Psoas muscle (tissue), 8 donors: ENCODE measurements around the gene GALP. TPM values are rescaled to one million over a fixed set of nuclear protein-coding genes. Genes with fewer than 3 reads are reported as not detected.

Experiments
- ATAC-seq, 4 donors: fragments of 200-7000 bp; cut with Tn5 transposase; one replicate each; pipeline ENCODE4 v1.9.1; 2020; ENCODE audit warnings: moderate library complexity in 3 of 4, mild to moderate bottlenecking in 2 of 4
- DNase-seq, 2 donors: peaks; one replicate each; pipeline ENCODE4 v3.0.0-alpha.2; 2020
- H3K27ac ChIP-seq: fragments of 200-600 bp; one replicate; pipeline ENCODE4 v1.8.0; 2022
- H3K27me3 ChIP-seq, 3 donors: fragments of 200-600 bp in 1 of 3; one replicate each; pipeline versions ENCODE4 v1.6.1 to v1.8.0; 2013 to 2022; ENCODE audit warnings: low read length in 2 of 3, mild to moderate bottlenecking in 2 of 3, moderate library complexity in 1 of 3; ENCODE audit not compliant: insufficient read depth in 3 of 3
- H3K36me3 ChIP-seq, 2 donors: fragments of 200-600 bp in 1 of 2; one replicate each; pipeline versions ENCODE4 v1.6.1 to v1.8.0; 2013 to 2022; ENCODE audit warnings: low read depth in 1 of 2, mild to moderate bottlenecking in 1 of 2, moderate library complexity in 1 of 2; ENCODE audit not compliant: insufficient read depth in 1 of 2
- H3K4me1 ChIP-seq: fragments of 200-600 bp; one replicate; pipeline ENCODE4 v1.8.0; 2022
- H3K4me3 ChIP-seq: fragments of 200-600 bp; one replicate; pipeline ENCODE4 v1.8.0; 2022; ENCODE audit warnings: mild to moderate bottlenecking
- H3K9me3 ChIP-seq: fragments of 200-600 bp; one replicate; pipeline ENCODE4 v1.8.0; 2022
- WGBS, 3 donors: extraction: QIAGEN DNeasy Blood & Tissue Kit; methylation state at CpG; one replicate each; pipeline versions ENCODE4 v1.1.6 to v1.1.7; 2013; 5-methylcytosine and 5-hydroxymethylcytosine counted together
- intact Hi-C, 2 donors: fragments of 100-400 bp; cut with DNase I; formaldehyde crosslinking; loops; one replicate each; pipeline versions ENCODE4 v1.11.0 to v1.14.2; 2022
- polyA plus RNA-seq, 3 donors: library from polyadenylated mRNA; stranded (reverse); fragments of 200-250 nt; gene quantifications; one replicate each; pipeline ENCODE4 v1.2.3, GENCODE V29; 2013
- total RNA-seq, 4 donors: library from RNA; stranded (reverse); fragmentation: NEBNext Ultra II Directional in 2 of 4; extraction: Animal tissue kit (Norgen Biotek cat#: 25700) in 2 of 4; gene quantifications; one replicate each; pipeline versions ENCODE4 v1.2.1 to v1.2.4, GENCODE V29; 2021 to 2023
- TF ChIP-seq, protein P1 (sequence below): fragments of 200-600 bp; IDR thresholded peaks from one replicate; pipeline ENCODE4 v1.8.0; 2022; ENCODE audit warnings: antibody characterized with exemption
- donor health status: healthy with polysubstance abuse.
- donor health status: DM: no; HTN: no; CAD: no; lungs with moderate emphysema.
- donor health status: Bipolar disorder and iron deficiency.
- donor health status: healthy.
- donor health status: DM: yes; HTN: yes; CAD: no.
- donor health status: DM: no; HTN: no; CAD: no.
- donor health status: DM: no; HTN: no; CAD: no.
- donor health status: DM: yes; HTN: yes; CAD: no.

The GALP gene
- total and polyA plus RNA-seq, 7 donors: not detected

DNA sequence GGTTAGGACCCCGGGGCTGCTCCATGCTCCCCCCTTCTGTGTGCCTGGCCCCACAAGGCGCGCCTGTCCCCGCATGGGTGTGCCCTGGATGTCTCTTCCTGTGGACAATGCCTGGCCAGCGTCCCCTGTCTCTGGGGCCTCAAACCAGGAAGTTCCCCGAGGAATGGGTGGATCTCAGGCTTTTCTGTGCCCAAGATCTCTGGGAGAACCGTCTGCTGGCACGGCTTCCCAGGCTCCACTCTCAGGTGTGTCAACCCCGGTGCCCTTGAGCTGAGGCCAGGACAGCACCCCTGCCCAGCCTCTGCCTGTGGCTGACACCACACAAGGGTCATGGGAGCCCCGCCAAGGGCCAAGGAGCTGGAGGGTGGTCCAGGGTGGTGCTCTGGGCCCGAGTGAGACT, 19.0 kb upstream of the GALP start:
- H3K4me1 ChIP-seq: peaks cover 11% of the 10 kb centered on the region
- no peak overlapping the region for H3K4me3 ChIP-seq
- peak in 1 of 4 donors; percentile 29 for ATAC-seq
- no peak overlapping the region for H3K27ac ChIP-seq
- intact Hi-C loops: no loop called here
- DNase-seq: no peak
- H3K36me3 ChIP-seq: peaks cover 0 to 49% of the 10 kb centered on the region in 2 donors
- WGBS, 3 donors: 74 to 78% (median 77%) methylated on average over 10 to 11 of the region's 11 CpGs
- TF ChIP-seq, protein P1, sequence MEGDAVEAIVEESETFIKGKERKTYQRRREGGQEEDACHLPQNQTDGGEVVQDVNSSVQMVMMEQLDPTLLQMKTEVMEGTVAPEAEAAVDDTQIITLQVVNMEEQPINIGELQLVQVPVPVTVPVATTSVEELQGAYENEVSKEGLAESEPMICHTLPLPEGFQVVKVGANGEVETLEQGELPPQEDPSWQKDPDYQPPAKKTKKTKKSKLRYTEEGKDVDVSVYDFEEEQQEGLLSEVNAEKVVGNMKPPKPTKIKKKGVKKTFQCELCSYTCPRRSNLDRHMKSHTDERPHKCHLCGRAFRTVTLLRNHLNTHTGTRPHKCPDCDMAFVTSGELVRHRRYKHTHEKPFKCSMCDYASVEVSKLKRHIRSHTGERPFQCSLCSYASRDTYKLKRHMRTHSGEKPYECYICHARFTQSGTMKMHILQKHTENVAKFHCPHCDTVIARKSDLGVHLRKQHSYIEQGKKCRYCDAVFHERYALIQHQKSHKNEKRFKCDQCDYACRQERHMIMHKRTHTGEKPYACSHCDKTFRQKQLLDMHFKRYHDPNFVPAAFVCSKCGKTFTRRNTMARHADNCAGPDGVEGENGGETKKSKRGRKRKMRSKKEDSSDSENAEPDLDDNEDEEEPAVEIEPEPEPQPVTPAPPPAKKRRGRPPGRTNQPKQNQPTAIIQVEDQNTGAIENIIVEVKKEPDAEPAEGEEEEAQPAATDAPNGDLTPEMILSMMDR: no peak
- H3K27me3 ChIP-seq: no peaks in the 10 kb centered on the region
- no peaks in the 10 kb centered on the region for H3K9me3 ChIP-seq

DNA sequence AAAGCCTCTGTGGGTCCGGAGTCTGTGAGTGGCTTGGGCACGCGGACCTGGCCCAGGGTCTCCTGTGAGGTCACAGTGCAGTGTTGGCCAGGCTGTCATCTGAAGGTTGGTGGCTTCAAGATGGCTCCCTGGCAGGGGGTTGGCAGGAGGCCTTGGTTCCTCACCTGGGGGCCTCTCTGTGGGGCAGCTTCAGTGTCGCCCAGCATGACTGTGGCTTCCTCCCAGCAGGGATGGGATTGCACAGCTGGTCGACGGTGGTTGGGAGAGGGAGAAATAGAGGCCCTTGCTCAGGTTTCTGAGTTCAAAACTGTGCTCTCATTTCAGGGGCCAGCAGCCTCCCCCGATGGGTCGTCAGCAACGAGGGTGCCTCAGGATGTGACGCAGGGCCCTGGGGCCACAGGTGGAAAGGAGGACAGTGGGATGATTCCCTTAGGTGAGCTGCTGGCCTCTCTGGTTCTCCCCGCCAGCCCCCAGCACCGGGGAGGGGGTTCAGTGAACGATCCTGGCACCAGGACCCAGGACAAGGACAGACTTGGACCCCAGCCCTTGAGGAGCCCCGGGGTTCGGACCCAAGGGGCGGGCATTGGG, 17.5 kb upstream of the GALP start:
- intact Hi-C loops: no loop called here
- TF ChIP-seq, protein P1: no peak
- Histone ChIP-seq H3K27ac (no peak overlapping the region), H3K4me1 (peaks cover 5% of the 10 kb centered on the region), H3K36me3 (peaks cover 0 to 53% of the 10 kb centered on the region in 2 donors), H3K4me3 (no peak overlapping the region), H3K9me3 (no peaks in the 10 kb centered on the region), H3K27me3 (no peaks in the 10 kb centered on the region)
- ATAC-seq (no peak), DNase-seq (no peak)
- 90 to 94% (median 90%) methylated on average over 14 to 16 of the region's 16 CpGs for WGBS, 3 donors

DNA sequence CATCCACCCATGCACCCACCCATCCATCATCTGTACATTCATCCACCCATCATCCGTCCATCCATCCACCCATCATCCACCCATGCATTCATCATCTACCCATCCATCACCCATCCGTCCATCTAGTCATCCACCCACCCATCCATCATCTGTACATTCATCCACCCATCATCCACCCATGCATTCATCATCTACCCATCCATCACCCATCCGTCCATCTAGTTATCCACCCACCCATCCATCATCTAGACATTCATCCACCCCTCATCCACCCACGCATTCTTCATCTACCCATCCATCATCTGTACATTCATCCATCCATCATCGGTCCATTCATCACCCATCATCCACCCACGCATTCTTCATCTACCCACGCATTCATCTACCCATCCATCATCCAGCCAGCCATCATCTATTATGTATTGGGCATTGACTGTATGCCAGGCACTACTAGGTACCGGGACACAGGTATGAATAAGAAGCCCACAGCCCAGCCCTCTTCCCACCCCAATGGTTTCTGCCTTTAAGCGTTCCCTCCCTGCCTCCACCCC, 16.7 kb upstream of the GALP start:
- Histone ChIP-seq H3K9me3 (no peaks in the 10 kb centered on the region), H3K27me3 (no peaks in the 10 kb centered on the region), H3K4me1 (no peaks in the 10 kb centered on the region), H3K36me3 (peaks cover 0 to 53% of the 10 kb centered on the region in 2 donors), H3K4me3 (no peak overlapping the region), H3K27ac (no peak overlapping the region)
- intact Hi-C loops: no loop called here
- TF ChIP-seq, protein P1: no peak
- WGBS, 3 donors: 92 to 97% (median 97%) methylated on average over 9 of the region's 9 CpGs
- DNase-seq: no peak
- ATAC-seq: no peak

DNA sequence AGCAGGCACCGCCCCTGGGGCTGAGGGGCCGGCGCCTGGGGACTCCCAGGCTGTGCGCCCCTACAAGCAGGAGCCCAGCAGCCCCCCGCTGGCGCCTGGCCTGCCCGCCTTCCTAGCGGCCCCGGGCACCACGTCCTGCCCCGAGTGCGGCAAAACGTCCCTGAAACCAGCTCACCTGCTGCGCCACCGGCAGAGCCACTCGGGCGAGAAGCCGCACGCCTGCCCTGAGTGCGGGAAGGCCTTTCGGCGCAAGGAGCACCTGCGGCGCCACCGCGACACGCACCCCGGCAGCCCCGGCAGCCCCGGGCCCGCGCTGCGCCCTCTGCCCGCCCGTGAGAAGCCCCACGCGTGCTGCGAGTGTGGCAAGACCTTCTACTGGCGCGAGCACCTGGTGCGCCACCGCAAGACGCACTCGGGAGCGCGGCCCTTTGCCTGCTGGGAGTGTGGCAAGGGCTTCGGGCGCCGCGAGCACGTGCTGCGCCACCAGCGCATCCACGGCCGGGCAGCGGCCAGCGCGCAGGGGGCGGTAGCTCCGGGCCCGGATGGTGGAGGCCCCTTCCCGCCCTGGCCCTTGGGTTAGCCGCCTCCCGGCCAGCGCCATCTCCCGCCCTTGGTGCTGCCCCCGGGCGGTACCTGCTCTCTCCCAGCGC, 16.1 kb upstream of the GALP start:
- Histone ChIP-seq H3K9me3 (no peaks in the 10 kb centered on the region), H3K4me1 (no peaks in the 10 kb centered on the region), H3K27ac (no peak overlapping the region), H3K4me3 (no peak overlapping the region), H3K27me3 (no peaks in the 10 kb centered on the region), H3K36me3 (peaks cover 0 to 53% of the 10 kb centered on the region in 2 donors)
- TF ChIP-seq, protein P1: no peak
- intact Hi-C loops: no loop called here
- 96 to 97% (median 97%) methylated on average over 49 to 69 of the region's 69 CpGs for WGBS, 3 donors
- DNase-seq (no peak), ATAC-seq (no peak)
